Activated CD4-positive, alpha-beta T cell treated with anti-CD3 and anti-CD28 coated beads, Interleukin-2, amount 10 ng/mL, durations not matched to agents 24 days and 14 days (primary cell): ENCODE measurements around the gene ZNF506. TPM values are rescaled to one million over a fixed set of nuclear protein-coding genes. Genes with fewer than 3 reads are reported as not detected.
"Not testable (repeated sequence)": the region's sequence is repeated elsewhere in the genome, so short reads cannot be mapped to it uniquely, and the experiment has no call there.

Source experiments
- DNase-seq: peaks from one replicate; pipeline ENCODE4 v3.0.0; 2022
- H3K27ac Mint-ChIP-seq: one replicate; pipeline ENCODE4 v1.8.0; 2022; ENCODE audit warnings: mild to moderate bottlenecking, mixed read lengths
- H3K27me3 Mint-ChIP-seq: one replicate; pipeline ENCODE4 v1.8.0; 2022; ENCODE audit warnings: mixed read lengths
- H3K36me3 Mint-ChIP-seq: one replicate; pipeline ENCODE4 v1.8.0; 2022; ENCODE audit warnings: low read depth, mild to moderate bottlenecking, mixed read lengths
- H3K4me1 Mint-ChIP-seq: one replicate; pipeline ENCODE4 v1.8.0; 2021; ENCODE audit warnings: mixed read lengths
- H3K4me3 Mint-ChIP-seq: one replicate; pipeline ENCODE4 v1.8.0; 2022; ENCODE audit warnings: mild to moderate bottlenecking, moderate library complexity, mixed read lengths
- H3K9me3 Mint-ChIP-seq: one replicate; pipeline ENCODE4 v1.8.0; 2021; ENCODE audit warnings: mixed read lengths
- intact Hi-C: fragments of 100-400 bp; cut with micrococcal nuclease; formaldehyde crosslinking; loops from one replicate; pipeline ENCODE4 v1.15.1; 2023
- total RNA-seq: library from RNA; stranded (reverse); gene quantifications from 2 replicates; pipeline ENCODE4 v1.2.3, GENCODE V29; 2022

The ZNF506 gene
- total RNA-seq: 13.3 and 16.2 TPM in 2 replicates

- H3K4me1 Mint-ChIP-seq: peaks cover 12% of the 10 kb centered on the region
- H3K4me3 Mint-ChIP-seq: peak within 1 kb of the TSS; percentile 98
- peaks cover 47% of the 10 kb centered on the region for H3K36me3 Mint-ChIP-seq
- peaks cover 16% of the 10 kb centered on the region for H3K9me3 Mint-ChIP-seq
- H3K27me3 Mint-ChIP-seq: no peaks in the 10 kb centered on the region
- intact Hi-C loops: loop anchor here (1.0 kb wide), 4 partner anchors 45 to 153 kb away; partner anchors contain the start of genes ZNF101 and ZNF14
- H3K27ac Mint-ChIP-seq: peak within 1 kb of the TSS; percentile 99
- peak; percentile 97 for DNase-seq
Measured at GRCh38 chr19:19821366-19821951, at the start of gene ZNF506. TSS of gene ZNF506 (minus strand) at chr19:19821750. CDS start at chr19:19821603, 147 bp downstream.

- H3K9me3 Mint-ChIP-seq, intact Hi-C loops, H3K4me3 Mint-ChIP-seq, H3K27ac Mint-ChIP-seq, DNase-seq, H3K27me3 Mint-ChIP-seq: not testable (repeated sequence)
- Mint-ChIP-seq H3K4me1 (peaks cover 21% of the 10 kb centered on the region), H3K36me3 (peaks cover 69% of the 10 kb centered on the region)
Measured at GRCh38 chr19:19870086-19870485, 48.5 kb upstream of the ZNF506 start.

- H3K4me3 Mint-ChIP-seq: peak overlapping the region; percentile 100
- H3K9me3 Mint-ChIP-seq: peaks cover 17% of the 10 kb centered on the region
- intact Hi-C loops: loop anchor here (1.0 to 5.0 kb wide), 4 partner anchors 45 to 269 kb away; partner anchors contain the start of genes ZNF101, ZNF506 and ZNF682
- peak; percentile 83 for DNase-seq
- peaks cover 23% of the 10 kb centered on the region for H3K4me1 Mint-ChIP-seq
- H3K27me3 Mint-ChIP-seq: no peaks in the 10 kb centered on the region
- peaks cover 41% of the 10 kb centered on the region for H3K36me3 Mint-ChIP-seq
- H3K27ac Mint-ChIP-seq: peak overlapping the region; percentile 100
Measured at GRCh38 chr19:19866611-19867248, 45.2 kb upstream of the ZNF506 start.

GRCh38 chr19:19865750-19866610 is 44.4 kb upstream of the ZNF506 start, which contains the start of gene ZNF253:
TSS of gene ZNF253 (plus strand) at chr19:19865882. CDS start at chr19:19865997, 115 bp downstream.
- intact Hi-C loops: loop anchor here (1.0 to 5.0 kb wide), 6 partner anchors 35 to 269 kb away; partner anchors contain the start of genes ZNF101, ZNF506 and ZNF682
- DNase-seq: peak; percentile 97
- Mint-ChIP-seq H3K36me3 (peaks cover 36% of the 10 kb centered on the region), H3K27me3 (no peaks in the 10 kb centered on the region), H3K9me3 (peaks cover 18% of the 10 kb centered on the region), H3K27ac (peak within 1 kb of the TSS; percentile 100), H3K4me3 (peak within 1 kb of the TSS; percentile 100), H3K4me1 (peaks cover 22% of the 10 kb centered on the region)

GRCh38 chr19:19860756-19861390 is 39.3 kb upstream of the ZNF506 start:
- Mint-ChIP-seq H3K4me1 (peaks cover 6% of the 10 kb centered on the region), H3K27ac (peak overlapping the region; percentile 66), H3K4me3 (peak overlapping the region; percentile 69), H3K9me3 (peaks cover 39% of the 10 kb centered on the region), H3K36me3 (peaks cover 21% of the 10 kb centered on the region), H3K27me3 (no peaks in the 10 kb centered on the region)
- intact Hi-C loops: no loop called here
- peak; percentile 69 for DNase-seq

- Mint-ChIP-seq H3K4me3 (no peak overlapping the region), H3K27me3 (no peaks in the 10 kb centered on the region), H3K27ac (no peak overlapping the region), H3K4me1 (peaks cover 1% of the 10 kb centered on the region), H3K9me3 (peaks cover 45% of the 10 kb centered on the region), H3K36me3 (peaks cover 18% of the 10 kb centered on the region)
- intact Hi-C loops: no loop called here
- DNase-seq: no peak
Measured at GRCh38 chr19:19858751-19859150, 37.2 kb upstream of the ZNF506 start.

- H3K9me3 Mint-ChIP-seq: peaks cover 12% of the 10 kb centered on the region
- intact Hi-C loops, H3K27ac Mint-ChIP-seq, DNase-seq, H3K4me1 Mint-ChIP-seq, H3K36me3 Mint-ChIP-seq, H3K27me3 Mint-ChIP-seq, H3K4me3 Mint-ChIP-seq: not testable (repeated sequence)
Measured at GRCh38 chr19:19851740-19852139, 30.2 kb upstream of the ZNF506 start.

- Mint-ChIP-seq H3K4me1 (no peaks in the 10 kb centered on the region), H3K27me3 (no peaks in the 10 kb centered on the region), H3K9me3 (peaks cover 8% of the 10 kb centered on the region), H3K36me3 (peaks cover 2% of the 10 kb centered on the region), H3K27ac (no peak overlapping the region), H3K4me3 (no peak overlapping the region)
- intact Hi-C loops: no loop called here
- DNase-seq: no peak
Measured at GRCh38 chr19:19849056-19849455, 27.5 kb upstream of the ZNF506 start.

GRCh38 chr19:19847781-19848180 is 26.2 kb upstream of the ZNF506 start:
- Mint-ChIP-seq H3K4me1 (no peaks in the 10 kb centered on the region), H3K36me3 (peaks cover 2% of the 10 kb centered on the region), H3K4me3 (no peak overlapping the region), H3K27ac (no peak overlapping the region), H3K9me3 (peaks cover 8% of the 10 kb centered on the region), H3K27me3 (no peaks in the 10 kb centered on the region)
- intact Hi-C loops: no loop called here
- no peak for DNase-seq

- H3K27ac Mint-ChIP-seq: no peak overlapping the region
- intact Hi-C loops: no loop called here
- H3K9me3 Mint-ChIP-seq: peaks cover 20% of the 10 kb centered on the region
- DNase-seq: no peak
- peaks cover 14% of the 10 kb centered on the region for H3K36me3 Mint-ChIP-seq
- H3K4me3 Mint-ChIP-seq: no peak overlapping the region
- H3K4me1 Mint-ChIP-seq: no peaks in the 10 kb centered on the region
- H3K27me3 Mint-ChIP-seq: no peaks in the 10 kb centered on the region
Measured at GRCh38 chr19:19835560-19836038, 14.0 kb upstream of the ZNF506 start.

GRCh38 chr19:19826875-19827274 is 5.3 kb upstream of the ZNF506 start:
- intact Hi-C loops: no loop called here
- Mint-ChIP-seq H3K36me3 (peaks cover 13% of the 10 kb centered on the region), H3K27me3 (no peaks in the 10 kb centered on the region), H3K4me3 (no peak overlapping the region), H3K4me1 (peaks cover 2% of the 10 kb centered on the region), H3K9me3 (peaks cover 22% of the 10 kb centered on the region), H3K27ac (no peak overlapping the region)
- no peak for DNase-seq

GRCh38 chr19:19823916-19824315 is 2.4 kb upstream of the ZNF506 start:
- peaks cover 9% of the 10 kb centered on the region for H3K4me1 Mint-ChIP-seq
- intact Hi-C loops: no loop called here
- H3K27me3 Mint-ChIP-seq: no peaks in the 10 kb centered on the region
- H3K27ac Mint-ChIP-seq: no peak overlapping the region
- no peak overlapping the region for H3K4me3 Mint-ChIP-seq
- H3K36me3 Mint-ChIP-seq: peaks cover 31% of the 10 kb centered on the region
- no peak for DNase-seq
- H3K9me3 Mint-ChIP-seq: peaks cover 20% of the 10 kb centered on the region

- H3K27me3 Mint-ChIP-seq, DNase-seq: not testable (repeated sequence)
- intact Hi-C loops: loop anchor here (1.0 kb wide), 4 partner anchors 44 to 154 kb away; partner anchors contain the start of genes ZNF101 and ZNF14
- peaks cover 17% of the 10 kb centered on the region for H3K9me3 Mint-ChIP-seq
- H3K4me1 Mint-ChIP-seq: peaks cover 11% of the 10 kb centered on the region
- peaks cover 44% of the 10 kb centered on the region for H3K36me3 Mint-ChIP-seq
- peak overlapping the region; percentile 84 for H3K27ac Mint-ChIP-seq
- H3K4me3 Mint-ChIP-seq: peak overlapping the region; percentile 98
Measured at GRCh38 chr19:19821976-19822375, 426 bp upstream of the ZNF506 start.
